GM23338 (cell line): ENCODE measurements around the gene NANOGP8. TPM values are rescaled to one million over a fixed set of nuclear protein-coding genes. Genes with fewer than 3 reads are reported as not detected.

Experiments
- ATAC-seq: fragments of 200-7000 bp; cut with Tn5 transposase; 3 replicates; pipeline ENCODE4 v1.9.1; 2020
- DNase-seq: peaks from one replicate; pipeline ENCODE4 v3.0.0-alpha.2; 2015; ENCODE audit warnings: low spot score
- H2AFZ ChIP-seq: fragments of 200-600 bp; sonication (generic); 2 replicates; pipeline ENCODE4 v1.8.0; 2016; ENCODE audit warnings: antibody characterized with exemption, mild to moderate bottlenecking, moderate library complexity
- H3F3A ChIP-seq: fragments of 200-600 bp; sonication (generic); replicated peaks from 2 replicates; pipeline ENCODE4 v1.8.0; 2017; ENCODE audit warnings: antibody characterized with exemption, mixed run types, low read depth
- H3K27ac ChIP-seq: fragments of 200-600 bp; sonication (generic); 2 replicates; pipeline ENCODE4 v1.6.1; 2016; ENCODE audit warnings: low read depth
- H3K27me3 ChIP-seq: fragments of 200-600 bp; sonication (generic); 2 replicates; pipeline ENCODE4 v1.8.0; 2016; ENCODE audit warnings: mild to moderate bottlenecking, mixed run types, moderate library complexity; ENCODE audit not compliant: insufficient read depth
- H3K36me3 ChIP-seq: fragments of 200-600 bp; sonication (generic); 2 replicates; pipeline ENCODE4 v1.8.0; 2016; ENCODE audit warnings: mild to moderate bottlenecking; ENCODE audit not compliant: insufficient read depth
- H3K4me1 ChIP-seq: fragments of 200-600 bp; sonication (generic); 2 replicates; pipeline ENCODE4 v1.8.0; 2016; ENCODE audit warnings: mild to moderate bottlenecking, moderate library complexity; ENCODE audit not compliant: insufficient read depth
- H3K4me2 ChIP-seq: fragments of 200-600 bp; sonication (generic); 2 replicates; pipeline ENCODE4 v1.7.1; 2017; ENCODE audit warnings: mixed run types
- H3K4me3 ChIP-seq: fragments of 200-600 bp; sonication (generic); 2 replicates; pipeline ENCODE4 v1.6.1; 2016; ENCODE audit warnings: mixed run types
- H3K79me2 ChIP-seq: fragments of 200-600 bp; sonication (generic); replicated peaks from 2 replicates; pipeline ENCODE4 v1.8.0; 2017; ENCODE audit warnings: mild to moderate bottlenecking; ENCODE audit not compliant: insufficient read depth
- H3K9me2 ChIP-seq: fragments of 200-600 bp; sonication (generic); 2 replicates; pipeline ENCODE4 v1.8.0; 2017; ENCODE audit not compliant: insufficient read depth
- H4K20me1 ChIP-seq: fragments of 200-600 bp; sonication (generic); replicated peaks from 2 replicates; pipeline ENCODE4 v1.8.0; 2017; ENCODE audit warnings: mild to moderate bottlenecking; ENCODE audit not compliant: insufficient read depth
- H3K27ac Mint-ChIP-seq: 2 replicates; pipeline ENCODE4 v1.8.0; 2020; ENCODE audit warnings: inconsistent platforms, mild to moderate bottlenecking, moderate library complexity, mixed read lengths
- H3K27me3 Mint-ChIP-seq: 3 replicates; pipeline ENCODE4 v1.8.0; 2022; ENCODE audit warnings: low read depth, mild to moderate bottlenecking, moderate library complexity, mixed read lengths, inconsistent platforms; ENCODE audit not compliant: insufficient read depth, poor library complexity
- H3K36me3 Mint-ChIP-seq: 3 replicates; pipeline ENCODE4 v1.8.0; 2021; ENCODE audit warnings: low read depth, mild to moderate bottlenecking, inconsistent platforms, moderate library complexity, mixed read lengths
- H3K4me1 Mint-ChIP-seq: 3 replicates; pipeline ENCODE4 v1.8.0; 2020; ENCODE audit warnings: mild to moderate bottlenecking, inconsistent platforms, mixed read lengths
- H3K4me3 Mint-ChIP-seq: 3 replicates; pipeline ENCODE4 v1.8.0; 2021; ENCODE audit warnings: moderate library complexity, mild to moderate bottlenecking, inconsistent platforms, mixed read lengths
- H3K9me3 Mint-ChIP-seq: 3 replicates; pipeline ENCODE4 v1.8.0; 2020; ENCODE audit warnings: moderate library complexity, mild to moderate bottlenecking, inconsistent platforms, mixed read lengths
- CREB1 ChIP-seq: fragments of 250-450 bp; sonication (Bioruptor Pico); IDR thresholded peaks from 2 replicates; pipeline ENCODE4 v1.5.0; 2020; ENCODE audit warnings: low read depth, mild to moderate bottlenecking, moderate library complexity
- EZH2 ChIP-seq: fragments of 200-600 bp; sonication (generic); IDR thresholded peaks from one replicate; pipeline ENCODE4 v1.8.0; 2017; ENCODE audit warnings: antibody characterized with exemption, mild to moderate bottlenecking, low read depth; ENCODE audit not compliant: unreplicated experiment
- EZH2phosphoT487 ChIP-seq: fragments of 200-600 bp; sonication (generic); IDR thresholded peaks from one replicate; pipeline ENCODE4 v1.8.1; 2018; ENCODE audit warnings: antibody characterized with exemption; ENCODE audit not compliant: unreplicated experiment
- JUNB ChIP-seq: IDR thresholded peaks from one replicate; pipeline ENCODE4 v1.6.1; 2016; ENCODE audit warnings: antibody characterized with exemption; ENCODE audit not compliant: unreplicated experiment
- NANOG ChIP-seq: IDR thresholded peaks from 2 replicates; pipeline ENCODE4 v1.6.1; 2016; ENCODE audit warnings: antibody characterized with exemption, borderline replicate concordance
- POLR2AphosphoS5 ChIP-seq: IDR thresholded peaks from 2 replicates; pipeline ENCODE4 v1.6.1; 2016; ENCODE audit warnings: antibody characterized with exemption, low read depth
- STAT1 ChIP-seq: IDR thresholded peaks from one replicate; pipeline ENCODE4 v1.6.1; 2016; ENCODE audit warnings: antibody characterized with exemption; ENCODE audit not compliant: unreplicated experiment
- ZNF114 ChIP-seq: fragments of 250-450 bp; sonication (Bioruptor Pico); IDR thresholded peaks from 2 replicates; pipeline ENCODE4 v1.5.0; 2020; ENCODE audit warnings: mild to moderate bottlenecking, moderate library complexity
- ZNF331 ChIP-seq: fragments of 250-450 bp; sonication (Bioruptor Pico); IDR thresholded peaks from 2 replicates; pipeline ENCODE4 v1.5.0; 2020; ENCODE audit warnings: low read depth, mild to moderate bottlenecking, moderate library complexity
- ZNF462 ChIP-seq: fragments of 250-450 bp; sonication (Bioruptor Pico); IDR thresholded peaks from 2 replicates; pipeline ENCODE4 v1.5.0; 2020; ENCODE audit warnings: mild to moderate bottlenecking, moderate library complexity
- polyA plus RNA-seq: library from polyadenylated mRNA; unstranded; fragments of >200 nt; fragmentation: Nextera tagmentation; extraction: Ambion mirVana; gene quantifications from 2 replicates; pipeline ENCODE4 v1.2.1, GENCODE V29; 2016
- total RNA-seq: library from RNA; depleted of rRNA; stranded (reverse); fragments of >200 nt; shearing (Covaris generic); gene quantifications from 2 replicates; pipeline ENCODE4 v1.2.3, GENCODE V29; 2014
- TF ChIP-seq, protein P1 (sequence below): IDR thresholded peaks from 2 replicates; pipeline ENCODE4 v1.6.1; 2016; ENCODE audit warnings: antibody characterized with exemption
- TF ChIP-seq, protein P2 (sequence below), 2 experiments: fragments of 200-600 bp in 1 of 2; sonication (generic) in 1 of 2; conservative IDR thresholded peaks; 2 replicates each; pipeline versions ENCODE4 v1.5.1 to v1.6.1; 2016 to 2017; ENCODE audit warnings: antibody characterized with exemption in 2 of 2, low read depth in 2 of 2, mild to moderate bottlenecking in 2 of 2, moderate library complexity in 1 of 2
- TF ChIP-seq, protein P3 (sequence below): IDR thresholded peaks from one replicate; pipeline ENCODE4 v1.6.1; 2018; ENCODE audit warnings: antibody characterized with exemption; ENCODE audit not compliant: unreplicated experiment

Gene NANOGP8
- total and polyA plus RNA-seq, 2 experiments from 2014 or later: 8.5 to 53.4 TPM

GRCh38 chr15:35092846-35093245, 7.8 kb upstream of the NANOGP8 start:
- Histone ChIP-seq H4K20me1 (no peaks in the 10 kb centered on the region), H3K9me2 (no peaks in the 10 kb centered on the region), H3F3A (no peaks in the 10 kb centered on the region), H3K4me2 (no peak overlapping the region), H3K27me3 (no peaks in the 10 kb centered on the region), H2AFZ (no peak overlapping the region), H3K27ac (no peak overlapping the region), H3K36me3 (no peaks in the 10 kb centered on the region), H3K79me2 (no peaks in the 10 kb centered on the region), H3K4me3 (no peak overlapping the region), H3K4me1 (no peaks in the 10 kb centered on the region; the same call in 1 of the 2 replicates)
- ATAC-seq (no peak), DNase-seq (no peak)
- Mint-ChIP-seq H3K27me3 (no peaks in the 10 kb centered on the region), H3K4me3 (no peak overlapping the region), H3K9me3 (no peaks in the 10 kb centered on the region), H3K36me3 (no peaks in the 10 kb centered on the region; the same call in 2 of the 3 replicates), H3K27ac (no peak overlapping the region), H3K4me1 (no peaks in the 10 kb centered on the region)
- TF ChIP-seq CREB1 (CRISPR knock-in tag) (no peak), NANOG (no peak), ZNF331 (CRISPR knock-in tag) (no peak), EZH2phosphoT487 (no peak), POLR2AphosphoS5 (no peak), ZNF114 (CRISPR knock-in tag) (no peak), JUNB (no peak), STAT1 (no peak), EZH2 (no peak), ZNF462 (no peak)
- TF ChIP-seq, protein P1, sequence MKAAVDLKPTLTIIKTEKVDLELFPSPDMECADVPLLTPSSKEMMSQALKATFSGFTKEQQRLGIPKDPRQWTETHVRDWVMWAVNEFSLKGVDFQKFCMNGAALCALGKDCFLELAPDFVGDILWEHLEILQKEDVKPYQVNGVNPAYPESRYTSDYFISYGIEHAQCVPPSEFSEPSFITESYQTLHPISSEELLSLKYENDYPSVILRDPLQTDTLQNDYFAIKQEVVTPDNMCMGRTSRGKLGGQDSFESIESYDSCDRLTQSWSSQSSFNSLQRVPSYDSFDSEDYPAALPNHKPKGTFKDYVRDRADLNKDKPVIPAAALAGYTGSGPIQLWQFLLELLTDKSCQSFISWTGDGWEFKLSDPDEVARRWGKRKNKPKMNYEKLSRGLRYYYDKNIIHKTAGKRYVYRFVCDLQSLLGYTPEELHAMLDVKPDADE: no peak
- TF ChIP-seq, protein P2, sequence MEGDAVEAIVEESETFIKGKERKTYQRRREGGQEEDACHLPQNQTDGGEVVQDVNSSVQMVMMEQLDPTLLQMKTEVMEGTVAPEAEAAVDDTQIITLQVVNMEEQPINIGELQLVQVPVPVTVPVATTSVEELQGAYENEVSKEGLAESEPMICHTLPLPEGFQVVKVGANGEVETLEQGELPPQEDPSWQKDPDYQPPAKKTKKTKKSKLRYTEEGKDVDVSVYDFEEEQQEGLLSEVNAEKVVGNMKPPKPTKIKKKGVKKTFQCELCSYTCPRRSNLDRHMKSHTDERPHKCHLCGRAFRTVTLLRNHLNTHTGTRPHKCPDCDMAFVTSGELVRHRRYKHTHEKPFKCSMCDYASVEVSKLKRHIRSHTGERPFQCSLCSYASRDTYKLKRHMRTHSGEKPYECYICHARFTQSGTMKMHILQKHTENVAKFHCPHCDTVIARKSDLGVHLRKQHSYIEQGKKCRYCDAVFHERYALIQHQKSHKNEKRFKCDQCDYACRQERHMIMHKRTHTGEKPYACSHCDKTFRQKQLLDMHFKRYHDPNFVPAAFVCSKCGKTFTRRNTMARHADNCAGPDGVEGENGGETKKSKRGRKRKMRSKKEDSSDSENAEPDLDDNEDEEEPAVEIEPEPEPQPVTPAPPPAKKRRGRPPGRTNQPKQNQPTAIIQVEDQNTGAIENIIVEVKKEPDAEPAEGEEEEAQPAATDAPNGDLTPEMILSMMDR (conservative IDR thresholded peaks at IDR 0.05; ENCODE audit: low read depth in 2 of 2): no peak
- TF ChIP-seq, protein P3, sequence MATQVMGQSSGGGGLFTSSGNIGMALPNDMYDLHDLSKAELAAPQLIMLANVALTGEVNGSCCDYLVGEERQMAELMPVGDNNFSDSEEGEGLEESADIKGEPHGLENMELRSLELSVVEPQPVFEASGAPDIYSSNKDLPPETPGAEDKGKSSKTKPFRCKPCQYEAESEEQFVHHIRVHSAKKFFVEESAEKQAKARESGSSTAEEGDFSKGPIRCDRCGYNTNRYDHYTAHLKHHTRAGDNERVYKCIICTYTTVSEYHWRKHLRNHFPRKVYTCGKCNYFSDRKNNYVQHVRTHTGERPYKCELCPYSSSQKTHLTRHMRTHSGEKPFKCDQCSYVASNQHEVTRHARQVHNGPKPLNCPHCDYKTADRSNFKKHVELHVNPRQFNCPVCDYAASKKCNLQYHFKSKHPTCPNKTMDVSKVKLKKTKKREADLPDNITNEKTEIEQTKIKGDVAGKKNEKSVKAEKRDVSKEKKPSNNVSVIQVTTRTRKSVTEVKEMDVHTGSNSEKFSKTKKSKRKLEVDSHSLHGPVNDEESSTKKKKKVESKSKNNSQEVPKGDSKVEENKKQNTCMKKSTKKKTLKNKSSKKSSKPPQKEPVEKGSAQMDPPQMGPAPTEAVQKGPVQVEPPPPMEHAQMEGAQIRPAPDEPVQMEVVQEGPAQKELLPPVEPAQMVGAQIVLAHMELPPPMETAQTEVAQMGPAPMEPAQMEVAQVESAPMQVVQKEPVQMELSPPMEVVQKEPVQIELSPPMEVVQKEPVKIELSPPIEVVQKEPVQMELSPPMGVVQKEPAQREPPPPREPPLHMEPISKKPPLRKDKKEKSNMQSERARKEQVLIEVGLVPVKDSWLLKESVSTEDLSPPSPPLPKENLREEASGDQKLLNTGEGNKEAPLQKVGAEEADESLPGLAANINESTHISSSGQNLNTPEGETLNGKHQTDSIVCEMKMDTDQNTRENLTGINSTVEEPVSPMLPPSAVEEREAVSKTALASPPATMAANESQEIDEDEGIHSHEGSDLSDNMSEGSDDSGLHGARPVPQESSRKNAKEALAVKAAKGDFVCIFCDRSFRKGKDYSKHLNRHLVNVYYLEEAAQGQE: no peak
